SK-N-SH (cell line): ENCODE measurements around the gene NAA40. TPM values are rescaled to one million over a fixed set of nuclear protein-coding genes. Genes with fewer than 3 reads are reported as not detected.

Source experiments
- CTCF ChIA-PET: fragments of 300-600, 350-600 bp; formaldehyde crosslinking; extraction: SDS; loops from one replicate; lab custom pipeline; 2021; lab: Yijun Ruan, JAX
- POLR2A ChIA-PET: fragments of 350-600 bp; sonication (Branson Sonifier 250); formaldehyde crosslinking; extraction: SDS; loops from one replicate; lab custom pipeline; 2020; ENCODE audit warnings: antibody characterized with exemption, inconsistent platforms; lab: Yijun Ruan, JAX
- DNase-seq: peaks from one replicate; pipeline ENCODE4 v3.0.0; 2012
- H2AFZ ChIP-seq: fragments of 200-600 bp; sonication (generic); 2 replicates; pipeline ENCODE4 v1.8.1; 2016; ENCODE audit warnings: antibody characterized with exemption, mild to moderate bottlenecking, low read depth
- H3F3A ChIP-seq: fragments of 200-600 bp; sonication (generic); replicated peaks from 2 replicates; pipeline ENCODE3; 2016; ENCODE audit warnings: antibody characterized with exemption, mild to moderate bottlenecking; ENCODE audit not compliant: insufficient read depth
- H3K27ac ChIP-seq, 2 experiments: fragments of 200-500 bp in 1 of 2; fragments of 200-600 bp in 1 of 2; sonication (Bioruptor generic) in 1 of 2; sonication (generic), shearing (Covaris generic) in 1 of 2; 2 replicates each; pipeline versions ENCODE4 v1.5.1 to v1.6.1; 2014 to 2016; ENCODE audit warnings: low read depth in 2 of 2, inconsistent platforms in 1 of 2, low read length in 1 of 2, mild to moderate bottlenecking in 1 of 2, mixed read lengths in 1 of 2
- H3K27me3 ChIP-seq: fragments of 200-600 bp; sonication (generic), shearing (Covaris generic); 2 replicates; pipeline ENCODE4 v1.6.1; 2016; ENCODE audit warnings: mixed run types; ENCODE audit not compliant: insufficient read depth
- H3K36me3 ChIP-seq, 2 experiments: fragments of 200-500 bp in 1 of 2; fragments of 200-600 bp in 1 of 2; sonication (Bioruptor generic) in 1 of 2; sonication (generic) in 1 of 2; replicated peaks in 1 of 2; 2 replicates each; pipeline versions ENCODE3 to v1.5.1; 2014 to 2016; ENCODE audit warnings: low read length in 1 of 2, mild to moderate bottlenecking in 1 of 2; ENCODE audit not compliant: insufficient read depth in 2 of 2, control insufficient read depth in 1 of 2
- H3K4me1 ChIP-seq, 2 experiments: fragments of 200-500 bp in 1 of 2; fragments of 200-600 bp in 1 of 2; sonication (Bioruptor generic) in 1 of 2; sonication (generic), shearing (Covaris generic) in 1 of 2; 2 replicates each; pipeline versions ENCODE4 v1.5.1 to v1.6.1; 2014 to 2016; ENCODE audit warnings: low read depth in 1 of 2, low read length in 1 of 2, mixed run types in 1 of 2; ENCODE audit not compliant: insufficient read depth in 2 of 2, control insufficient read depth in 1 of 2
- H3K4me2 ChIP-seq: fragments of 200-600 bp; sonication (generic), shearing (Covaris generic); 2 replicates; pipeline ENCODE4 v1.6.1; 2017; ENCODE audit warnings: mixed run types
- H3K4me3 ChIP-seq, 2 experiments: fragments of 200-500 bp in 1 of 2; fragments of 200-600 bp in 1 of 2; sonication (Bioruptor generic) in 1 of 2; sonication (generic), shearing (Covaris generic) in 1 of 2; 2 replicates each; pipeline versions ENCODE4 v1.5.1 to v1.8.1; 2014 to 2016; ENCODE audit warnings: low read depth in 2 of 2, inconsistent platforms in 1 of 2, low read length in 1 of 2, mild to moderate bottlenecking in 1 of 2, mixed read lengths in 1 of 2, moderate library complexity in 1 of 2
- H3K79me2 ChIP-seq: fragments of 200-600 bp; sonication (generic); 2 replicates; pipeline ENCODE4 v1.8.1; 2017; ENCODE audit warnings: mild to moderate bottlenecking; ENCODE audit not compliant: insufficient read depth
- H3K9ac ChIP-seq: fragments of 200-600 bp; sonication (generic); 2 replicates; pipeline ENCODE4 v1.6.1; 2017; ENCODE audit warnings: mixed run types
- H3K9me2 ChIP-seq: fragments of 200-600 bp; sonication (generic); 2 replicates; pipeline ENCODE4 v1.6.1; 2017; ENCODE audit warnings: mixed run types
- H3K9me3 ChIP-seq: fragments of 200-600 bp; sonication (generic); 2 replicates; pipeline ENCODE4 v1.6.1; 2017; ENCODE audit warnings: mixed run types, mild to moderate bottlenecking, moderate library complexity
- H4K20me1 ChIP-seq: fragments of 200-600 bp; sonication (generic); 2 replicates; pipeline ENCODE4 v1.6.1; 2017; ENCODE audit warnings: mild to moderate bottlenecking, mixed run types; ENCODE audit not compliant: insufficient read depth
- CHD2 ChIP-seq: fragments of 150-350 bp; IDR thresholded peaks from 2 replicates; pipeline ENCODE4 v1.6.1; 2018; ENCODE audit warnings: low read length; ENCODE audit not compliant: partially characterized antibody
- EP300 ChIP-seq, 2 experiments: IDR thresholded peaks; 2 replicates each; pipeline versions ENCODE4 v1.4.0 to v1.6.1; 2012; ENCODE audit warnings: borderline replicate concordance in 1 of 2, low read depth in 1 of 2, low read length in 1 of 2
- FOXJ3 ChIP-seq: sonication (generic); formaldehyde crosslinking; IDR thresholded peaks from 2 replicates; pipeline ENCODE4 v1.5.1; 2020; ENCODE audit warnings: mild to moderate bottlenecking, missing genetic modification reagents
- FOXM1 ChIP-seq: IDR thresholded peaks from 2 replicates; pipeline ENCODE4 v1.4.0; 2012; ENCODE audit warnings: low read depth, mild to moderate bottlenecking
- GABPA ChIP-seq: IDR thresholded peaks from 2 replicates; pipeline ENCODE4 v1.4.0; 2012; ENCODE audit warnings: low read depth, mild to moderate bottlenecking
- GATA2 ChIP-seq: sonication (generic); formaldehyde crosslinking; IDR thresholded peaks from 2 replicates; pipeline ENCODE4 v1.5.0; 2020; ENCODE audit warnings: mild to moderate bottlenecking, missing genetic modification reagents
- JUND ChIP-seq: IDR thresholded peaks from 2 replicates; pipeline ENCODE4 v1.4.0; 2012
- MEF2A ChIP-seq: IDR thresholded peaks from 2 replicates; pipeline ENCODE4 v1.4.0; 2012; ENCODE audit warnings: low read depth, borderline replicate concordance
- NRF1 ChIP-seq: IDR thresholded peaks from 2 replicates; pipeline ENCODE4 v1.6.1; 2012; ENCODE audit warnings: low read depth, mild to moderate bottlenecking, low read length
- PBX3 ChIP-seq: IDR thresholded peaks from 2 replicates; pipeline ENCODE4; 2012
- RAD21 ChIP-seq: IDR thresholded peaks from 2 replicates; pipeline ENCODE4 v1.6.1; 2012; ENCODE audit warnings: mild to moderate bottlenecking, low read length
- RFX5 ChIP-seq: IDR thresholded peaks from 2 replicates; pipeline ENCODE4 v1.6.1; 2012; ENCODE audit warnings: mild to moderate bottlenecking, improper control_type of control experiment, low read length
- RXRA ChIP-seq: IDR thresholded peaks from 2 replicates; pipeline ENCODE4 v1.4.0; 2012; ENCODE audit warnings: low read depth, mild to moderate bottlenecking, borderline replicate concordance
- SIN3A ChIP-seq: IDR thresholded peaks from 2 replicates; pipeline ENCODE4 v1.6.1; 2012; ENCODE audit warnings: low read depth, mild to moderate bottlenecking, low read length, moderate library complexity, borderline replicate concordance
- SMC3 ChIP-seq: IDR thresholded peaks from 2 replicates; pipeline ENCODE4 v1.6.1; 2012; ENCODE audit warnings: low read depth, low read length, improper control_type of control experiment
- TAF1 ChIP-seq: IDR thresholded peaks from 2 replicates; pipeline ENCODE4 v1.6.1; 2012; ENCODE audit warnings: low read depth, mild to moderate bottlenecking, low read length, moderate library complexity, borderline replicate concordance
- TEAD4 ChIP-seq: IDR thresholded peaks from 2 replicates; pipeline ENCODE4 v1.4.0; 2012; ENCODE audit warnings: mild to moderate bottlenecking, borderline replicate concordance; ENCODE audit not compliant: insufficient read depth
- USF1 ChIP-seq: IDR thresholded peaks from 2 replicates; pipeline ENCODE4 v1.4.0; 2012; ENCODE audit warnings: low read depth, borderline replicate concordance
- YY1 ChIP-seq: IDR thresholded peaks from 2 replicates; pipeline ENCODE4 v1.4.0; 2012; ENCODE audit warnings: low read depth, mild to moderate bottlenecking
- WGBS: methylation state at CpG from one replicate; pipeline ENCODE4 v1.1.6; 2017; ENCODE audit warnings: low lambda C conversion rate; 5-methylcytosine and 5-hydroxymethylcytosine counted together
- polyA plus RNA-seq, 3 experiments: library from polyadenylated mRNA; depleted of rRNA; stranded (reverse); fragments of >200 nt; gene quantifications; 2 replicates each; pipeline ENCODE4 v1.2.3, GENCODE V29; 2012
- TF ChIP-seq, protein P1 (sequence below): IDR thresholded peaks from 2 replicates; pipeline ENCODE4 v1.6.1; 2012; ENCODE audit warnings: mild to moderate bottlenecking, low read depth, low read length, moderate library complexity
- TF ChIP-seq, protein P2 (sequence below): IDR thresholded peaks from 2 replicates; pipeline ENCODE4 v1.4.0; 2012; ENCODE audit warnings: low read depth

The NAA40 gene
- polyA plus RNA-seq, 1 of the 3 experiments (the other 2 are of a cell fraction) = 33.0 TPM

DNA sequence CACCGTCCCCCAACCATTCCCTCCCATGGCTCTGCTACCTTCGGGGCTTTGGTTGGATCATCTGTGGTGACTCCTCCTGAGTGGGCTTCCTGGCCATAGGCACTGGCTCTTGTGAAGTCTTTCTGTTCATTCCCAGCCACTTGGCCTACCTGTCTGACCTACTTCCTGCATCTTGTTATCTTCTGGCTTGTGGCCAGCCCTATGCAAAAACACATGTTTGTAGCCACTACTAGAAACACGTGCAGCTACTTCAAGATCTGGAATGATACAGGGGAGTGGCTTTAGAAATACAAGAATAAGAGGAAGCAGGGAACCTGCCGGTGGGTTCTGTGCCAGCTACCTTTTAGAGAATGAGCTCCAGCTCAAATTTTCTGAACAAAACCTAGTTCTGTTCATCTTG, 42.7 kb upstream of the NAA40 start:
- ChIA-PET CTCF (interaction anchor here (3.8 kb wide), 1 partner anchor 10 kb away, joined by 20 read pairs; no protein-coding TSS in a partner anchor), POLR2A (no interaction called here)
- no peaks in the 10 kb centered on the region for H3K9me2 ChIP-seq
- H4K20me1 ChIP-seq = peaks cover 30% of the 10 kb centered on the region
- H3K27me3 ChIP-seq = no peaks in the 10 kb centered on the region
- H3K27ac ChIP-seq = no peak overlapping the region
- H2AFZ ChIP-seq = no peak overlapping the region
- no peaks in the 10 kb centered on the region for H3F3A ChIP-seq
- no peaks in the 10 kb centered on the region for H3K9me3 ChIP-seq
- no peak overlapping the region for H3K4me2 ChIP-seq
- WGBS = 77% methylated on average over 4 of the region's 4 CpGs
- peaks cover 14 to 58% of the 10 kb centered on the region in 2 experiments for H3K36me3 ChIP-seq
- H3K9ac ChIP-seq = no peak overlapping the region
- H3K79me2 ChIP-seq = peaks cover 35% of the 10 kb centered on the region
- TF ChIP-seq RXRA (no peak), CHD2 (no peak), EP300 (IDR thresholded peaks at IDR 0.05; ENCODE audit: borderline replicate concordance in 1 of 2, low read depth in 1 of 2, low read length in 1 of 2) (no peak), SIN3A (no peak), TAF1 (no peak), GATA2 (CRISPR knock-in tag) (no peak)
- TF ChIP-seq, protein P1, sequence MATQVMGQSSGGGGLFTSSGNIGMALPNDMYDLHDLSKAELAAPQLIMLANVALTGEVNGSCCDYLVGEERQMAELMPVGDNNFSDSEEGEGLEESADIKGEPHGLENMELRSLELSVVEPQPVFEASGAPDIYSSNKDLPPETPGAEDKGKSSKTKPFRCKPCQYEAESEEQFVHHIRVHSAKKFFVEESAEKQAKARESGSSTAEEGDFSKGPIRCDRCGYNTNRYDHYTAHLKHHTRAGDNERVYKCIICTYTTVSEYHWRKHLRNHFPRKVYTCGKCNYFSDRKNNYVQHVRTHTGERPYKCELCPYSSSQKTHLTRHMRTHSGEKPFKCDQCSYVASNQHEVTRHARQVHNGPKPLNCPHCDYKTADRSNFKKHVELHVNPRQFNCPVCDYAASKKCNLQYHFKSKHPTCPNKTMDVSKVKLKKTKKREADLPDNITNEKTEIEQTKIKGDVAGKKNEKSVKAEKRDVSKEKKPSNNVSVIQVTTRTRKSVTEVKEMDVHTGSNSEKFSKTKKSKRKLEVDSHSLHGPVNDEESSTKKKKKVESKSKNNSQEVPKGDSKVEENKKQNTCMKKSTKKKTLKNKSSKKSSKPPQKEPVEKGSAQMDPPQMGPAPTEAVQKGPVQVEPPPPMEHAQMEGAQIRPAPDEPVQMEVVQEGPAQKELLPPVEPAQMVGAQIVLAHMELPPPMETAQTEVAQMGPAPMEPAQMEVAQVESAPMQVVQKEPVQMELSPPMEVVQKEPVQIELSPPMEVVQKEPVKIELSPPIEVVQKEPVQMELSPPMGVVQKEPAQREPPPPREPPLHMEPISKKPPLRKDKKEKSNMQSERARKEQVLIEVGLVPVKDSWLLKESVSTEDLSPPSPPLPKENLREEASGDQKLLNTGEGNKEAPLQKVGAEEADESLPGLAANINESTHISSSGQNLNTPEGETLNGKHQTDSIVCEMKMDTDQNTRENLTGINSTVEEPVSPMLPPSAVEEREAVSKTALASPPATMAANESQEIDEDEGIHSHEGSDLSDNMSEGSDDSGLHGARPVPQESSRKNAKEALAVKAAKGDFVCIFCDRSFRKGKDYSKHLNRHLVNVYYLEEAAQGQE = no peak
- TF ChIP-seq, protein P2, sequence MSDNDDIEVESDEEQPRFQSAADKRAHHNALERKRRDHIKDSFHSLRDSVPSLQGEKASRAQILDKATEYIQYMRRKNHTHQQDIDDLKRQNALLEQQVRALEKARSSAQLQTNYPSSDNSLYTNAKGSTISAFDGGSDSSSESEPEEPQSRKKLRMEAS = no peak
- peaks cover 0 to 9% of the 10 kb centered on the region in 2 experiments; a peak in 1 of 4 replicates for H3K4me1 ChIP-seq
- DNase-seq = no peak
- H3K4me3 ChIP-seq = no peak overlapping the region

GRCh38 chr11:63897459-63898146, 41.2 kb upstream of the NAA40 start:
- DNase-seq = no peak
- Histone ChIP-seq H3K36me3 (peaks cover 14 to 67% of the 10 kb centered on the region in 2 experiments), H3K4me3 (no peak overlapping the region), H4K20me1 (peaks cover 16% of the 10 kb centered on the region)
- TF ChIP-seq GABPA (no peak), FOXM1 (no peak), SMC3 (no peak), USF1 (no peak), YY1 (no peak), NRF1 (no peak), FOXJ3 (CRISPR knock-in tag) (no peak), RFX5 (no peak), PBX3 (no peak), RXRA (no peak), GATA2 (CRISPR knock-in tag) (no peak), RAD21 (no peak), SIN3A (no peak), TEAD4 (no peak), JUND (no peak), MEF2A (no peak)
- TF ChIP-seq, all 33 proteins: peak for 0
- POLR2A ChIA-PET = interaction anchor here (0.6 to 1.0 kb wide), 2 partner anchors 22 to 96 kb away, joined by 3 read pairs; no protein-coding TSS in a partner anchor
- Histone ChIP-seq H3K4me2 (no peak overlapping the region), H2AFZ (no peak overlapping the region), H3K79me2 (peaks cover 22% of the 10 kb centered on the region), H3K27ac (no peak overlapping the region), H3K27me3 (no peaks in the 10 kb centered on the region), H3K9ac (no peak overlapping the region), H3K9me3 (no peaks in the 10 kb centered on the region), H3K9me2 (no peaks in the 10 kb centered on the region), H3F3A (no peaks in the 10 kb centered on the region), H3K4me1 (peaks cover 0 to 5% of the 10 kb centered on the region in 2 experiments; a peak in 1 of 4 replicates)
- CTCF ChIA-PET = interaction anchor here (0.7 to 3.8 kb wide), 5 partner anchors 9 to 60 kb away, joined by 3 to 20 read pairs (median 7); no protein-coding TSS in a partner anchor
- WGBS = 91% methylated on average over 10 of the region's 10 CpGs
